GM19193 (cell line): Measurements from ENCODE around the gene BCL2L2.

Source experiments
- POLR2A ChIP-seq: IDR thresholded peaks from 4 replicates; pipeline ENCODE4 v1.6.1; 2011; ENCODE audit not compliant: insufficient read depth, insufficient read length; ENCODE audit errors: extremely low read depth

BCL2L2 gene

DNA sequence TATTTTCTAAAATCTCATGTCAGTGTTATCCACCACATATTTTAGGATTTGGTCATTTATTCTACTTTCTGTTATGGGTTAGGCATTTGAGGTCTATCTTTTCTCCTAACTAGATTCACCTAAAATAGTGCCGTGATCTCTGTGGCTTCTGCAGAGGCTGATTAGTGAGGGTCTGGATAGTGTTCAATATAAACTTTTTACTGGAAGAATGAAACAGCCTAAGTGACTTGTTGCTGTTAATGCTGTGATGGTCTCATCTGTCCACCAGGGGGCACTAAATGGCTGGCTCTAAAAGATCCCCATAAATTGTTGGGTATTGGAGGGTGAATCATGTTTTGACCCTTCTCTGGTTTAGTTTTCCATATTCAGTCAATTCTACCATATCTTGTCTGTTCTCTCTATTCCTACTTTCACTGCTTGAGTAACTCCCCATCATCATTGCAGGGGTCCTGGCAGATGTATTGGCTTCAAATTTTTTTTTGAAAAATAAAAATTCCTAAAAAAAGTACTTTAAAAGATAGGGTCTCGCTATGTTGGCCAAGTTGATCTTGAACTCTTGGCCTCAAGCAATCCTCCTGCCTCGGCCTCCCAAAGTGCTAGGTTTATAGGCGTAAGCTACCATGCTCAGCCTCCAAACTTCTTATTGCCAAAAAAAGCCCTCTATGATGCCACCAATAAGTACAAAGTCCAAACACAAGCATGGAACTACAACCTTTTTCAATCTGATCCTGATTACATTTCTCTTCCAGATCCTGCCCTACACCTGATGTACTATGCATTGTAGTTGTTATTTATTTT is 21.5 kb downstream of the BCL2L2 start:
- no peak for TF ChIP-seq POLR2A

DNA sequence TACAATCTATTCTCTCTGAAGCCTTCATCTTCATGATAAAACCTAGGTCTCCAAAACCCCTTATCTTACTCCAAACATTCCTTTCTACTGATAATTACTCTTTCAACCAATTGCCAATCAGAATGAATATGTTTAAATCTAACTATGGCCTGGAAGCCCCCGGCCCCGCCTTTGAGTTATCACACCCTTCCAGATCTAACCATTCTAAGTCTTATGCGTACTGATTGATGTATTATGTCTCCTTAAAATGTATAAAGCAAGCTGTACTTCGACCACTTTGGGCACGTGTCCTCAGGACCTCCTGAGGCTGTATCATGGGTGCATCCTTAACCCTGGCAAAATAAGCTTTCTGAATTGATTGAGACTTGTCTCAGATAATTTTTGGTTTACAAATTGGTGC is 29.0 kb downstream of the BCL2L2 start:
- no peak for TF ChIP-seq POLR2A

DNA sequence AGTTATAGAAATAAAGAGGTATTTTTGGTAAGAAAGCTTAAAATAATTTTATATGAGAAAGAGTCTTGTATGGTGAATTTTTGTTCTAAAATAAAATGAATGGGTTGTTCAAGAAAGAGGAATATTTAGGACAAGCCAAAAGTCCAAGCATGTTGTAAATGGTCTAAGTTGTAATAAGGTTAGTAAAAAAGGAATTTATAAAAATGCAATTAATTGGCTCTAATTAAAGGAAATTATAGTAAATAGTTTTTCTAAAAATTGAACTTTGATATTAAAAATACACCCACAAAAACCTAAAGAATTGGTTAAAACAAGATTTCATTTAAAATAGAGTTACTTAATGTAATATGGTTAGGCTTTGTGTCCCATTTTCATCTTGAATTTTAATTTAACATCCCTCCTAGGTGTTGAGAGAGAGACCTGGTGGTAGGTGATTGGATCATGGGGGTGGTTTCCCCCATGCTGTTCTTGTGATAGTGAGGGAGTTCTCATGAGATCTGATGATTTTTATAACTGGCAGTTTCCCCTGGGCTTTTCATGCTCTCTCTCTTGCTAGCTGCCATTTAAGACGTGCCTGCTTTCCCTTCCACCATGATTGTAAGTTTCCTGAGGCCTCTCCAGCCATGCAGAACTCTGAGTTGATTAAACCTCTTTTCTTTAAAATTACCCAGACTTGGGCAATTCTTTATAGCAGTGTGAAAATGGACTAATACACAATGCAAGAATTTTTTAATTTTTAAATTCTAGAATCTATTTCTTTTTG is 33.1 kb downstream of the BCL2L2 start:
- TF ChIP-seq POLR2A: no peak

- TF ChIP-seq POLR2A: no peak
These were observed 37.8 kb downstream of the BCL2L2 start for GRCh38 chr14:23344481-23344880.

DNA sequence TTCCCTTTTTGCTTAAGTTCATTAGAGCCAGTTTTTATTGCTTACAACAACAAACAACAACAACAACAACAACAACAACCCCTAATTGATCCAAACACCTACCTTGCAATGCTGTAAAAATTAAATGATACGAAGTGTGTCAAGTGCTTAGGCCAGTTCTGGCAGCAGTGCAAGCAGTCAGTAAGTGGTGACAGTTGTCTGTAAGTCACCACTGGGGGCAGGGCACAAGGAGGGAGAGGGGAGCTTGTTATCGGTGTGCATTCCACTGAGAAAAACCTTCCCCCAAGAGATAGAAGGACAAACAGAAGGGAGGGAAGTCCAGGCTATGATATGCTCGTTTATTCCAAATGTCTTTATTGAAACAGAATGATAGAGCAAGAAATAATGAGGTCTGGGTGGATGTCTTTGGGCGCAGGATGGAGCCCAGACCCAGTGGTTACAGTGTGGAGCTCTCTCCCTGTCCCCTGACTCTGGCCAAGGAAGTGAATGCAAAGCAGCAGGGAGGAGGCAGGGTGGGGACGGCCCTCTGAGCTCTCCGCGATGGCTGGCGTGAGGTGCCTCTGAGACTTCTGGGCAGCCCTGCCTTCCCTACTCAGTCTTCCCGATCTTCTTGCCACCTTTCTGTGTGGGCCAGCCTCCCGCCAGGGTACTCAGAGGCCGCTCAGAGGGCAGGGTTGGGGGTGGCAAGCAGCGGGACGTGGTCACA is 39.5 kb downstream of the BCL2L2 start:
- no peak for TF ChIP-seq POLR2A

GRCh38 chr14:23346693-23347405 is 40.2 kb downstream of the BCL2L2 start:
- no peak for TF ChIP-seq POLR2A

DNA sequence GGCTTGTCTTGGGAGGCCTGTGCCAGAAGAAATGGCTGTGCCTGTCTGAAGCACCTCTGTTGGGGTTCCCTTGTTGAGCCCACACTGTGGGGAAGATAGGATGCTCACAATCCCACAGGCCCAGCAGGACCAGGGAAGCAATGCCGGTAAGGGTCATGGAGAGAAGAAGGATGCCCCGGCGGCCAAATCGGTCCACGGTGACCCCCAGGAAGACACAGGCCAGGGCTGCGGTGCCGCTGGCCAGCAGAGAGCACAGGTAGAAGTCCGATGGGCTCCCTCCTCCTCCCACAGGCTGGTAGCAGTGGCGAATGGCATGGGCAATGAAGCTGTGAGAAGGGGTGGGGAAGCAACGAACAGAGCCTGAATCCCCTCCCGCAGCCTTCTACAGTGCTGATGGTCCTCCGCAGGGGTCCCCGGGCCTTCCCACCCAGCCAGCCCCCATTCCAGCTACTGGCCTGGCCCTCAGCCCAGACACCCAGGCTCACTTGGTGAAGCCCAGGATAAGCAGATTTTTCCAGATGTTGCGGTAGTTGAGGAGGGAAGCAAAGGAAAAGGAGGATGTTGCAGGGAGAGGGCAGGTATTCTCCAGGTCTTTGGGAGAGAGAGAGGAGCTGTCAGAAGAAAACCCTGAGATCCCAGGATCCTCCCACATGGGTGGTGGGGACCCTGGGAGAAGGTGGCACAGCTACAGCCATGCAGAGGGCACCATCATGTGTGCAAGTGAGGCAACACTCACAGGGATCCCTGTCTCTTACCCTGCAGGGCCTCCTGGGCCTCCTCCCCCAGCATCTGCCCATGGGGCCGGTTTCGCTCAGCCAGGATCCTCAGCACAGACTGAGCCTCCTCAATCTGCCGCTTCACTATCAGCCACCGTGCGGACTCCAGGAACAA is 41.0 kb downstream of the BCL2L2 start:
- TF ChIP-seq POLR2A: no peak

GRCh38 chr14:23348297-23348655 is 41.6 kb downstream of the BCL2L2 start:
- TF ChIP-seq POLR2A: no peak

GRCh38 chr14:23349156-23349845 is 42.7 kb downstream of the BCL2L2 start:
- no peak for TF ChIP-seq POLR2A

- TF ChIP-seq POLR2A: no peak
These were observed 45.3 kb downstream of the BCL2L2 start for GRCh38 chr14:23351681-23352505.

DNA sequence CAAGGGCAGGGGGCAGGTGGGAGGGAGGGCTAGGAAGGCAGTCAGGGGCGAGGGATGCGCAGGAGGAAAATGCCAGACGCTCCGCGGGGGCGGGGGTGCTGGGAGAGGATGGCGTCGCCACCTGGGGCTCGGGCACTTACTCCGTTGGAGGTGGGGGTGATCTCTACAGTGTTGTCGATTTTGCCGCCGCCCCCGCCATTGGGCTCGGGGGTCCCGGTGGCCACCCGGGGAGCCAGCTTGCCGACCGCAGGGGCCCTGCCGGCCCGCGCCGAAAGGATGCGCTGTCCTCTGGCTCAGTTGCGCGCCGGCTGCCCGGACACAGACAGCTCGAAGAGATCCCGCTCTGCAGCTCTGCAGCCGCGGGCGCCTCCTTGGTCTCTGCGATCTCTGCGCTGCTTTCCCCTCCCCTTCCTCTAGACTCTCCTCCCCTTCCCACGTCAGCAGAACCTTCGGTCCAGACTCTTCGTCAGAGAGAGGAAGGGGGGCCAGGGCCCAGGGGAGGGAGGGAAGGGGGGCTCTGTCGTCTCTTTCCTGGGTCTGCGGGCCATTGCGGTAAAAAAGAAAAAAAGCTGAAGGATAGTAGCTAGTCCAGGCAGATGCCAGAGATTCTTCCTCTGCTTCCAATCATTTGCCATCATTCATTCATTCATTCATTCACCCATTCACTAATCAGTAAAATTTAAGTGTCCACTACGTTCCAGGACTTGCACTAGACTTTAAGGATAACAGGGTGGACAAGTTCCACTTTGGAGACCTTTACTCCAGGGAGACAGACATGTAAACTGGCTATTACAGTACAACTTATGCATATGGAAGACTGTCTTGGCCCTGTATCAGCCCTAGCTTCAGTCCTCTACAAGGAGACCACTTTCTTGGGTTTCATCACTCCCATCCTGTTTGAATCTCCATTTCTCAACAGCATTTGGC is 46.1 kb downstream of the BCL2L2 start, which contains the start of gene SLC22A17:
Gene SLC22A17 (minus strand): TSS at position 382 of the 927 bp plus-strand sequence.
- TF ChIP-seq POLR2A: no peak

GRCh38 chr14:23353433-23353780 is 46.8 kb downstream of the BCL2L2 start:
- TF ChIP-seq POLR2A: no peak
